HepG2 (cell line): ENCODE results near the gene SIAH1. TPM values are rescaled to one million over a fixed set of nuclear protein-coding genes. Genes with fewer than 3 reads are reported as not detected.
A peak's percentile ranks its signal among the peaks of the same experiment; 100 is the strongest.

Experiments
- ATAD3A ChIP-seq: sonication (generic); formaldehyde crosslinking; IDR thresholded peaks from 2 replicates; pipeline ENCODE4 v1.4.0; 2020; ENCODE audit warnings: missing genetic modification reagents
- BRCA1 ChIP-seq: sonication (generic); formaldehyde crosslinking; IDR thresholded peaks from 2 replicates; pipeline ENCODE4 v1.4.0; 2020; ENCODE audit warnings: missing genetic modification reagents
- CHD2 ChIP-seq: IDR thresholded peaks from 2 replicates; pipeline ENCODE4 v1.6.1; 2011; ENCODE audit warnings: low read depth, low read length, improper control_type of control experiment
- CHD4 ChIP-seq: fragments of 200-600 bp; sonication (generic); IDR thresholded peaks from 2 replicates; pipeline ENCODE4 v1.7.0; 2017; ENCODE audit warnings: mild to moderate bottlenecking, low read length, borderline replicate concordance
- GRHL1 ChIP-seq: sonication (generic); formaldehyde crosslinking; conservative IDR thresholded peaks from 2 replicates; pipeline ENCODE4 v1.8.0; 2022; ENCODE audit warnings: missing genetic modification reagents
- NFKB2 ChIP-seq: sonication (generic); formaldehyde crosslinking; IDR thresholded peaks from 2 replicates; pipeline ENCODE4 v1.4.0; 2020; ENCODE audit warnings: missing genetic modification reagents, borderline replicate concordance
- RELA ChIP-seq: sonication (generic); formaldehyde crosslinking; IDR thresholded peaks from 2 replicates; pipeline ENCODE4 v1.4.0; 2020; ENCODE audit warnings: missing genetic modification reagents
- SETDB1 ChIP-seq: sonication (generic); formaldehyde crosslinking; IDR thresholded peaks from 2 replicates; pipeline ENCODE4 v1.5.1; 2020; ENCODE audit warnings: missing genetic modification reagents, mild to moderate bottlenecking, borderline replicate concordance
- SP140L ChIP-seq: sonication (generic); formaldehyde crosslinking; IDR thresholded peaks from 2 replicates; pipeline ENCODE4 v1.4.0; 2020; ENCODE audit warnings: missing genetic modification reagents, borderline replicate concordance
- SRSF4 ChIP-seq: fragments of 200-400 bp; formaldehyde crosslinking; IDR thresholded peaks from one replicate; pipeline ENCODE4 v1.6.1; 2018; ENCODE audit warnings: mild to moderate bottlenecking, low read depth, low read length, moderate library complexity; ENCODE audit not compliant: poor library complexity, severe bottlenecking
- THAP11 ChIP-seq: IDR thresholded peaks from 2 replicates; pipeline ENCODE4 v1.6.1; 2016; ENCODE audit warnings: missing biosample characterization, missing genetic modification reagents
- TSC22D2 ChIP-seq: sonication (generic); formaldehyde crosslinking; IDR thresholded peaks from 2 replicates; pipeline ENCODE4 v1.5.1; 2020; ENCODE audit warnings: missing genetic modification reagents, mild to moderate bottlenecking, borderline replicate concordance
- ZBTB3 ChIP-seq: sonication (generic); formaldehyde crosslinking; IDR thresholded peaks from 2 replicates; pipeline ENCODE4 v1.4.0; 2020; ENCODE audit warnings: low read depth, mild to moderate bottlenecking, moderate library complexity, missing genetic modification reagents, borderline replicate concordance
- ZNF207 ChIP-seq: fragments of 450-650 bp; IDR thresholded peaks from 2 replicates; pipeline ENCODE4 v1.6.1; 2016; ENCODE audit warnings: antibody characterized with exemption, borderline replicate concordance
- ZNF280B ChIP-seq: sonication (generic); formaldehyde crosslinking; IDR thresholded peaks from 2 replicates; pipeline ENCODE4 v1.5.0; 2020; ENCODE audit warnings: missing genetic modification reagents, mild to moderate bottlenecking, borderline replicate concordance
- ZNF44 ChIP-seq: sonication (generic); formaldehyde crosslinking; IDR thresholded peaks from 2 replicates; pipeline ENCODE4 v1.5.1; 2020; ENCODE audit warnings: mild to moderate bottlenecking, missing genetic modification reagents
- polyA plus RNA-seq, 8 experiments: library from polyadenylated mRNA; depleted of rRNA in 3 of 8; stranded (reverse) in 7 of 8; unstranded in 1 of 8; fragments of >200 nt; fragmentation: Illumina TruSeq in 4 of 8; extraction: Trizol in 4 of 8; gene quantifications; 2 replicates each; pipeline versions ENCODE4 v1.2.1 to v1.2.3, GENCODE V29; 2011 to 2016; ENCODE audit warnings: low read depth in 4 of 8, missing spikeins in 1 of 8, mixed read lengths in 1 of 8; ENCODE audit not compliant: insufficient read depth in 1 of 8
- total RNA-seq, 5 experiments: library from RNA; depleted of rRNA; stranded (reverse); fragments of >200 nt; fragmentation: Illumina TruSeq; extraction: Trizol; gene quantifications; 2 replicates each; pipeline ENCODE4 v1.2.3, GENCODE V29; 2016; ENCODE audit warnings: low read depth in 1 of 5
- TF ChIP-seq, protein P1 (sequence below): sonication (generic); formaldehyde crosslinking; IDR thresholded peaks from 2 replicates; pipeline ENCODE4 v1.4.0; 2020; ENCODE audit warnings: mild to moderate bottlenecking, missing genetic modification reagents
- TF ChIP-seq, protein P2 (sequence below): sonication (generic); formaldehyde crosslinking; IDR thresholded peaks from 2 replicates; pipeline ENCODE4 v1.4.0; 2020; ENCODE audit warnings: missing genetic modification reagents
- TF ChIP-seq, protein P3 (sequence below): sonication (generic); formaldehyde crosslinking; IDR thresholded peaks from 2 replicates; pipeline ENCODE4 v1.9.0; 2021; ENCODE audit warnings: missing genetic modification reagents, borderline replicate concordance
- TF ChIP-seq, protein P4 (sequence below): sonication (generic); formaldehyde crosslinking; IDR thresholded peaks from 2 replicates; pipeline ENCODE4 v1.8.0; 2022; ENCODE audit warnings: mild to moderate bottlenecking, missing genetic modification reagents

Gene SIAH1
- total and polyA plus RNA-seq, 2 of the 13 experiments (the other 11 are each of a cell fraction or from before 2014, with no cell fraction given), result 16.0 to 28.6 TPM

- TF ChIP-seq SETDB1 (CRISPR knock-in tag) (no peak), GRHL1 (CRISPR knock-in tag) (no peak), SP140L (CRISPR knock-in tag) (no peak), SRSF4 (no peak), CHD2 (no peak), ZNF280B (CRISPR knock-in tag) (peak; percentile 87), ZBTB3 (CRISPR knock-in tag) (no peak), BRCA1 (CRISPR knock-in tag) (0 out of 2 replicates have a peak, but pooled peaks have one; percentile 40), THAP11 (peak; percentile 46; the same call in 1 of the 2 replicates), ZNF44 (CRISPR knock-in tag) (no peak), CHD4 (no peak), NFKB2 (no peak), ZNF207 (no peak), ATAD3A (no peak), TSC22D2 (CRISPR knock-in tag) (peak; percentile 25; the same call in 1 of the 2 replicates), RELA (CRISPR knock-in tag) (0 out of 2 replicates have a peak, but pooled peaks have one; percentile 2)
- TF ChIP-seq, protein P1, sequence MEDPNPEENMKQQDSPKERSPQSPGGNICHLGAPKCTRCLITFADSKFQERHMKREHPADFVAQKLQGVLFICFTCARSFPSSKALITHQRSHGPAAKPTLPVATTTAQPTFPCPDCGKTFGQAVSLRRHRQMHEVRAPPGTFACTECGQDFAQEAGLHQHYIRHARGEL, result 0 out of 2 replicates have a peak, but pooled peaks have one; percentile 35
- TF ChIP-seq, protein P2, sequence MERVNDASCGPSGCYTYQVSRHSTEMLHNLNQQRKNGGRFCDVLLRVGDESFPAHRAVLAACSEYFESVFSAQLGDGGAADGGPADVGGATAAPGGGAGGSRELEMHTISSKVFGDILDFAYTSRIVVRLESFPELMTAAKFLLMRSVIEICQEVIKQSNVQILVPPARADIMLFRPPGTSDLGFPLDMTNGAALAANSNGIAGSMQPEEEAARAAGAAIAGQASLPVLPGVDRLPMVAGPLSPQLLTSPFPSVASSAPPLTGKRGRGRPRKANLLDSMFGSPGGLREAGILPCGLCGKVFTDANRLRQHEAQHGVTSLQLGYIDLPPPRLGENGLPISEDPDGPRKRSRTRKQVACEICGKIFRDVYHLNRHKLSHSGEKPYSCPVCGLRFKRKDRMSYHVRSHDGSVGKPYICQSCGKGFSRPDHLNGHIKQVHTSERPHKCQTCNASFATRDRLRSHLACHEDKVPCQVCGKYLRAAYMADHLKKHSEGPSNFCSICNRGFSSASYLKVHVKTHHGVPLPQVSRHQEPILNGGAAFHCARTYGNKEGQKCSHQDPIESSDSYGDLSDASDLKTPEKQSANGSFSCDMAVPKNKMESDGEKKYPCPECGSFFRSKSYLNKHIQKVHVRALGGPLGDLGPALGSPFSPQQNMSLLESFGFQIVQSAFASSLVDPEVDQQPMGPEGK (CRISPR knock-in tag), result peak; percentile 91
- TF ChIP-seq, protein P3, sequence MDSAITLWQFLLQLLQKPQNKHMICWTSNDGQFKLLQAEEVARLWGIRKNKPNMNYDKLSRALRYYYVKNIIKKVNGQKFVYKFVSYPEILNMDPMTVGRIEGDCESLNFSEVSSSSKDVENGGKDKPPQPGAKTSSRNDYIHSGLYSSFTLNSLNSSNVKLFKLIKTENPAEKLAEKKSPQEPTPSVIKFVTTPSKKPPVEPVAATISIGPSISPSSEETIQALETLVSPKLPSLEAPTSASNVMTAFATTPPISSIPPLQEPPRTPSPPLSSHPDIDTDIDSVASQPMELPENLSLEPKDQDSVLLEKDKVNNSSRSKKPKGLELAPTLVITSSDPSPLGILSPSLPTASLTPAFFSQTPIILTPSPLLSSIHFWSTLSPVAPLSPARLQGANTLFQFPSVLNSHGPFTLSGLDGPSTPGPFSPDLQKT (CRISPR knock-in tag), result no peak
- TF ChIP-seq, protein P4, sequence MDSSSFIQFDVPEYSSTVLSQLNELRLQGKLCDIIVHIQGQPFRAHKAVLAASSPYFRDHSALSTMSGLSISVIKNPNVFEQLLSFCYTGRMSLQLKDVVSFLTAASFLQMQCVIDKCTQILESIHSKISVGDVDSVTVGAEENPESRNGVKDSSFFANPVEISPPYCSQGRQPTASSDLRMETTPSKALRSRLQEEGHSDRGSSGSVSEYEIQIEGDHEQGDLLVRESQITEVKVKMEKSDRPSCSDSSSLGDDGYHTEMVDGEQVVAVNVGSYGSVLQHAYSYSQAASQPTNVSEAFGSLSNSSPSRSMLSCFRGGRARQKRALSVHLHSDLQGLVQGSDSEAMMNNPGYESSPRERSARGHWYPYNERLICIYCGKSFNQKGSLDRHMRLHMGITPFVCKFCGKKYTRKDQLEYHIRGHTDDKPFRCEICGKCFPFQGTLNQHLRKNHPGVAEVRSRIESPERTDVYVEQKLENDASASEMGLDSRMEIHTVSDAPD (CRISPR knock-in tag), result 0 out of 2 replicates have a peak, but pooled peaks have one; percentile 11
Observed at GRCh38 chr16:48385253-48386150, at the start of gene SIAH1 (continued).
